EH (cell line): Measurements from ENCODE around the gene UFD1.

Experiments
- DNase-seq: peaks from one replicate; pipeline ENCODE4 v3.0.0-alpha.2; 2015; ENCODE audit warnings: low read depth

UFD1 gene

GRCh38 chr22:19495562-19496323 is 16.8 kb upstream of the UFD1 start:
- DNase-seq = peak; percentile 42

- DNase-seq = no peak
Observed at GRCh38 chr22:19494676-19495173, 15.7 kb upstream of the UFD1 start.

- DNase-seq = no peak
Observed at GRCh38 chr22:19494001-19494560, 15.1 kb upstream of the UFD1 start.

DNA sequence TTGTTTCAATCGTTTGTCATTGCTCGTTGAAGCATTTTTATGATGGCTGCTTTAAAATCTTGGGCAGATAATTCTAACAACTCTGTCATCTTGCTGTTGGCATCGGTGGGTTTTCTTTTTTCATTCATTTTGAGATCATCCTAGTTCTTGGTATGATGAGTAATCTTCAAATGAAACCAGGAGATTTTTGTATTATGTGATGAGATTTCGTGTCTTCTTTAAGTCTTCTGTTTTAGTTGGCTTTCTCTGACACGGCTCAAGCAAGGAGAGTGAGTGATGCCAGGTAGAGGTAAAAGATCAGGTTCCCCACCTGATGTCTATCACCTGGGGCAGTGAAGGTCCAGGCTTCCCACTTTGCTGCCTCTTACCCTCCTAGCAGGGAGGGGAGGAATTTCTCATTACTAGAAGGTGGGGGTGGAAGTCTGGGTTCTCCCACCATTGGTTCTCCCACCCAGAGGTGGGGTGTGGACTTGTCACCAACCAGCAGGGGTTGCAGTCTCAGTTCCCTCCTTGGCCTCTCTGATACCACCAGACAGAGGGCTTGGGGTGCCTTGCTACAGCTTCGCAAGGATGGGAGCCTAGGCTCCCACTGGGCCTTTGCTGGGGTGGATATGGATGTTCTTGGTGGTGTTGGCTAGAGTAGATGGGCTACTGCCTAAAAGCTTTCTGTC is 13.6 kb upstream of the UFD1 start:
- no peak for DNase-seq

GRCh38 chr22:19490628-19491230 is 11.7 kb upstream of the UFD1 start:
- DNase-seq = no peak

DNA sequence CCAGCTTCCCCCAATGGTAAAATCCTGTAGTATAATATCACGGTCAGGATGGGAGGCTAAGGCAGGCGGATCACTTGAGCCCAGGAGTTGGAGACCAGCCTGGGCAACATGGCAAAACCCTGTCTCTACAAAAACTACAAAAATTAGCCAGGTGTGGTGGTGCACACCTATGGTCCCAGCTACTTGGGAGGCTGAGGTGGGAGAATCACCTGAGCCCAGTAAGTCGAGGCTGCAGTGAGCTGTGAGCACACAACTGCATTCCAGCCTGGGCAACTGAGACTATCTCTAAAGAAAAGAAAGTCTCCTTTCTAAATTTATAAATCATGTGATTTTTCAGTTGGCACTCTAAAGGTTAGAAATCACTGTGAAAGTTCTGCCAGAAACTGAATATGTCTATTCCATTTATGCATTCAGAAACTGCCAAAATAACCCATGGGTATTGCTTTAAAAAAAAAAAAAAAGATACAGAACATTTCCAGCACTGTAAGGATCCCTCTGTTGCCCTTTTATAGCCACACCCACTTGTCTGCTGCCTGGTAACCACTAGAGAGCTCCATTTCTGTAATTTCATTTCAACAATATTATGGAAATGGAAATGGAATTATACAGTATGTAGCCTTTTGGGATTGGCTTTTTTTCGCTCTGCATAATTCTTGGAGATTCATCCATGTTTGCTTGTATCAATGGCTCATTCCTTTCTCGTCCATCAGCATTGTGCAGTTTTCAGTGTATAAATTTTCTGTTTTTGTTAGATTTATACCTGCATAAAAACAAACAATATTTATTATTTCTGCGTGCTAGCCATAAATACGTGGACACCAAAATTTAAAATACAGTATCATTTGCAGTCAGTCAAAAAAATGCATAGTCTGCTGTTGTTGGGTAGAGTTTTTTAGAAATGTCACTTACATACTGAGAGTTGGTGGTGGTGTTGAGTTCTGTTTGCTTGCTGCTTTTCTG is 10.2 kb upstream of the UFD1 start:
- peak; percentile 48 for DNase-seq

DNA sequence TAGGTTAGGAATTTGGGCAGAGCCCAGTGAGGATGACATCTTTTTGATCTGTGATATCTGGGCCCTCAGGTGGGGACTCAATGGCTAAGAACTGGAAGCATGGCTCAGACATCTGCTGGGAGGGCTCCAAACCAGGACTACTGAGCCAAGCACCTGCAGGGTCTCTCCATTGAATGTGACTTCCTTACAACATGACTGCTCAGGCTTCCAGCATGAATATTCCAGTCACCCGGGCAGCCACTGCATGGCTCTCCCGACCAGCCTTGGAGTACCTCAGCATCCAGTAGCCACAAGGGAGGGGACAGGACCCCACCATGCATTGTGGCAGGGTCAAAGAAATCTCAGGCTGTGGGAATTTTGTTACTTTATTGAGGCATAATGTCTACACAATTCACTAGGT is 9.3 kb upstream of the UFD1 start:
- no peak for DNase-seq

DNA sequence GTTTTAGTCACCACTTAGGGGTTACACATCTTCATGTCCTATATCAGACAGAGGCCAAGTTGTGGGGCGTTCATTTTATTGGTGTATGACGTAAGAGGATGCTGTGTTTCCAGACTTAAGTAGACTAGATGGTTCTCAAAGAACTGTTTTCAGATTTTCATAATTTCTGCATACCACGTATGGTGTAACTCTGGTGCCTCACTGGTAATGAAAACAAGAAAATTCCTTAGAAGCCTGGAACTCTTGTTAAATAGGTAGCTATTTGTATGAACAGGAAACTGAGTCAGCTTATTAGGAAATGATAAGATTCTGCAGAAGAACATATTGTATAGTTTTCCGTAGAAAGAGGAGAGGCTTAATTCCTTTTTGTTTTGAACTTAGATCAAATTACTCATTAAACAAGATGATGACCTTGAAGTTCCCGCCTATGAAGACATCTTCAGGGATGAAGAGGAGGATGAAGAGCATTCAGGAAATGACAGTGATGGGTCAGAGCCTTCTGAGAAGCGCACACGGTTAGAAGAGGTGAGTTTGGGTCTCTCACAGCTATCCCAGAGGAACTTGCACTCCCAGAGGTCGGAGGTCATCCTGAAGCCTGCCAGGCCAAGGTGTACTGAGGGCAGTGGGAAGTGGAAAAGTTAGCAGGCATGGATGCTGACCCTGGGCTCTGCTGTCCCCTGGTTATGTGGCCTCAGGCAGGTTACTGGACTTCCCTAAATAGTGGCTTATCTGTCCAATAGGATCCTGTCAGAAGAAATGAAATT is 4.7 kb upstream of the UFD1 start:
- peak; percentile 91 for DNase-seq

DNA sequence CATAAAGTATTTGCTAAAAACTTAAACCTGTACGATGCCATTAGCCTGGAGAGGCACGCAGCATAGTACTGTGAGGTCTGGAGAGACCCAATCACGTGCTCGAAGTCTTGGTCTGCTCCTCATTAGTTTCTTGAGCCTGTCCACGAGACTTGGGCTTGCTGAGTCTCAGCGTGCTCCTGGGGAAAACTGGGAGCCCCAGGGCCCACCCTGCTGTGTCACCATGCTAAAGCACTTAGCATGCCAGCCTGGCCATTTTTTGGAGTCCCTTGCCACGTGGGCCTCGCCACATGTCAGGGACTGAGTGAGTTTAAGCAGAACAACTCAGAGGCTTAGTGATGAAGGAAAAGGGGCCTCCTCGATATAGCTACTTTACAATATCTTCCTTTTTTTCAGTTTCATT is 3.3 kb upstream of the UFD1 start:
- DNase-seq = no peak

DNA sequence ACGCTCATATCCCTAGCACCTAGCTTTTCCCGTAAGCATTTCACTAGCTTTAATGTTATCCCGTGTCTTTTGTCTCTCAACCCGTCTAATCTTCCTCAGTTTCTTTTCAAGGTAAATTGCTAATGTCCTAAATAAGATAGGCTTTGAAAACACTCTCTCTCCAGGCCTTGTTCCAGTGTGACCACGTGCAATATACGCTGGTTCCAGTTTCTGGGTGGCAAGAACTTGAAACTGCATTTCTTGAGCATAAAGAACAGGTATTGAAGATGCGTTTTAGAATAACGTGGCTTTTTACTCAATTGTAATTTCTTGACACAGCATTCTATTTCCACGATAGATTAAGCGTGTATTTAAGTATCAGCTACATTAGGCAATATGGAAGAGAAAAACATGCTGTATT is 1.8 kb upstream of the UFD1 start:
- no peak for DNase-seq

DNA sequence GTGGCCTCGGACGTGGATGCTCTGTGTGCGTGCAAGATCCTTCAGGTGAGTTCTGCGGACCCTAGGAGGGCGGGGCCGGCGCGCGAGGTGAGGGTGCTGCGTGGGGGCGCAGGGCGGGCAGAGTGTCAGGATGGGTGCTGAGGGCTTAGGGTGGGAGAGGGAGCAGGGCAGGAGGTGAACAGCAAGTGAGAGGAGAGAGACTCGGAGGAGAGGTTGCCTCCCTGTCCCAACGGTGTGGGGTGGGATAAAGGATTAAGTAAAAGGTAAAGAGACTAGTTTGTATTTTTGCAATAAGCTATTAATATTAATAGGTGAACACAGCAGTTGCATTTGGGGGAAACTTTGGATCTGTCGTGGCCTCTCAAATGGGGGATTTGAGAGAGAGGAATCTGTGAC is 1.2 kb upstream of the UFD1 start:
- DNase-seq = no peak

GRCh38 chr22:19479355-19480172 is 571 bp upstream of the UFD1 start, which contains the start of gene CDC45:
TSS of gene CDC45 (plus strand) at chr22:19479920. CDS start at chr22:19479969, 49 bp downstream.
- peak; percentile 99 for DNase-seq

DNA sequence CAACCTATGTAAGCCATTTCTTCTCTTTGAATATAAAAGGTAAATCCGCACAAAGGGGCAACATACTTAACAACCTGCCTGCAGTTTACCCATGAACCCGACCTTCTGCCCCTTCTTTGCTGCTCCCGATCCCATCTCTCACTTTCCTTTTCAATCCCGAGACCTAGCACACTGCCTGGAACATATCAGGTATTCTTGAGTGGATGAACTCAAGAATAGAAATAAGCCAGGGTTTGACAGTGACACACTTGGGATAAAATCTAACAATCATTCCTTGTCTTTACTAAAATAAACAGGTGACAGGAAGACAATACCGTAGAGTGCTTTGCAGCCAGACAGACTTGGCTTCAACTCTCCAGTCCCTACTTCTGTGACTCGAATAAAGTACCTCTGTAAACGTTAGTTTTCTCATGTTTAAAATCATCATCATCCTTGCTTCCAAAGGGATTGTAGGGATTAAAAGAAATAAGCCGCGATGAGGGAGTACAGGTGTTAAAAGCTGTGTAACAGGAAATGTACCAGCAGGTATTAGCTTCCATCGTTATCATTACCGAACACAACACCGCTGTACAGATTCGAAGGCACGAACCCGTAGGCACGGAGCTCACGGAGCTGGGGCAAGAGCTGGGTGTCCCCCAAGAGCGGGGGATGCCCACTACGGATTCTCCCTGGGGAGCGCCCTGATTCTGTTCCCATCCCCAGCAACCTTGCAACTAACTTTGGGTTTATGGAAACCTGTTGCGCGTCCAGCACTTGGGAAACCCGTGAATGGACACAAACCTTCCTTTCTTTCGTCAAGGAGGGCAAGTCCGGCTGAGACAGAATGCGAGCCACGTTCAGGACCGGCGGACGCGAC is 720 bp downstream of the UFD1 start:
- DNase-seq = no peak

- peak; percentile 27 for DNase-seq
Observed at GRCh38 chr22:19477321-19478044, 1.5 kb downstream of the UFD1 start.

DNA sequence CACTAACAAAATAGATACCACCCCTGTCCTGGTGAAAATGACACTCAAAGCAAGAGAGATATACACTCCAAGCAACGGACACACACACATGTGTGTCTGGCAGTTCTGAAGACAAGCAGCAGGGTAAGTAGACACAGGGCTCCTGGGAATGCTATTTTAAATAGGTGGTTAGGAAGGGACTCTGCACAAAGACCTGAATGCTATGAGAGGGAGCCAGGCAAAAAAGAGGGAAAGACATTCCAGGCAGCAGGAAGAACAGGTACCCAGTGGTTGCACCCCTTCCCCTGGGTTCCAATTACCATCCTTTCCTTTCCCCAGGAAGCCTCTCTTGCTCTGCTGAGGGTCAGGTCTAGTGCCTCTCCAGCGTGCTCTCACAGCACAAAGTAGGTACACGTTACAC is 3.0 kb downstream of the UFD1 start:
- no peak for DNase-seq

GRCh38 chr22:19473578-19473977 is 5.4 kb downstream of the UFD1 start:
- DNase-seq = peak; percentile 6

DNA sequence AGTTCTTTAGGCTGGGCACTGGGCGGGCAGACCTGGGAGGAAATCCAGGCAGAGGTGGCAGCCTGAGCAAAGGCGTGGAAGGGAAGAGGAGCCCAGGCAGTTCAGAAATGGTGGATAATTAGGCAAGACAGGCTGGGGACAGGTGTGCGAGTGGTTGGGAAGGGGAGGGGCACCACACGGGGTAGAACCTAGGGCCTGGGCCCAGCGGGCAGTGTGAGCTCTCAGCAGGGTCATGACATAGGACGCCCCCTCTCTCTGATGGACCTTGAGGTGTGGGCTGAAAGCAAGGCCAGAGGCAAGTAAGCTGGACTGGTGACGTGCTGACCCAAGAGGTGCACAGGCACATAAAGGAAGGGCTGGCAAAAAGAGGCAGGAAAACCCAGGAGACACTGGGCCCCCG is 6.8 kb downstream of the UFD1 start:
- no peak for DNase-seq

DNA sequence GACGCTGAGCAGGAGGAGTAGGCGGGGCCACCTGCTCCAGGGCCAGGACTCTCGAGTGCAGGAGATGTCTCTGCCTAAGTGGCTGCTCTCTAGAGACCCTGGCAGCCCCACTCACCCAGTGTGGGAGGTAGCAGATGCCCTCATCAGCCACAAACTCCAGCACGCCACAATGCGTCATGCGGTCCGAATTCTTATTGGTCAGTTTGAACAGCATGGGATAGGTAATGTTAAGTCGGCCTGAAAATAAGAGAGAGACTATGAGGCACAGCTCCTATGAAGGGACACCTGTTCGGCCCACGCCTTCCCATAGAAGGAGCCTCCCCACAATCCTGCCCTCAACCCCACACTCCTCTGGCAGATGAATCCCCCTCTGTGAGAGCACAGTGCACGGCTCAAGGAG is 7.4 kb downstream of the UFD1 start:
- DNase-seq = no peak
